Karpas-422 (cell line): ENCODE data around the gene HORMAD2. TPM values are rescaled to one million over a fixed set of nuclear protein-coding genes. Genes with fewer than 3 reads are reported as not detected.
"Not testable (repeated sequence)": the region's sequence is repeated elsewhere in the genome, so short reads cannot be mapped to it uniquely, and the experiment has no call there.

Experiments
- DNase-seq: peaks from one replicate; pipeline ENCODE4 v3.0.0-alpha.2; 2015
- H2AFZ ChIP-seq: fragments of 200-600 bp; sonication (generic); 2 replicates; pipeline ENCODE4 v1.6.1; 2014; ENCODE audit warnings: antibody characterized with exemption, low read length, mixed read lengths
- H3K27ac ChIP-seq: fragments of 200-600 bp; sonication (generic); 2 replicates; pipeline ENCODE4 v1.5.1; 2014; ENCODE audit warnings: mild to moderate bottlenecking, low read length, moderate library complexity
- H3K27me3 ChIP-seq: fragments of 200-600 bp; sonication (generic); 2 replicates; pipeline ENCODE4 v1.6.1; 2014; ENCODE audit warnings: low read length, mixed read lengths
- H3K36me3 ChIP-seq: fragments of 200-600 bp; sonication (generic); 2 replicates; pipeline ENCODE4 v1.6.1; 2014; ENCODE audit warnings: low read length, mixed read lengths; ENCODE audit not compliant: insufficient read depth
- H3K4me1 ChIP-seq: fragments of 200-600 bp; sonication (generic); 2 replicates; pipeline ENCODE4 v1.6.1; 2014; ENCODE audit warnings: mild to moderate bottlenecking, low read length, mixed read lengths
- H3K4me2 ChIP-seq: fragments of 200-600 bp; sonication (generic); 2 replicates; pipeline ENCODE4 v1.6.1; 2014; ENCODE audit warnings: low read length, low read depth, mild to moderate bottlenecking; ENCODE audit not compliant: poor library complexity, severe bottlenecking
- H3K4me3 ChIP-seq: fragments of 200-600 bp; sonication (generic); 2 replicates; pipeline ENCODE4 v1.5.1; 2014; ENCODE audit warnings: mild to moderate bottlenecking, antibody characterized with exemption, low read length, mixed read lengths
- H3K79me2 ChIP-seq: fragments of 200-600 bp; sonication (generic); 2 replicates; pipeline ENCODE4 v1.6.1; 2014; ENCODE audit warnings: mild to moderate bottlenecking, low read length, mixed read lengths
- H3K9ac ChIP-seq: fragments of 200-600 bp; sonication (generic); 2 replicates; pipeline ENCODE4 v1.6.0; 2014; ENCODE audit warnings: low read length
- H3K9me2 ChIP-seq: fragments of 200-600 bp; sonication (generic), shearing (Covaris generic); replicated peaks from 2 replicates; pipeline ENCODE4 v1.6.0; 2014; ENCODE audit warnings: mild to moderate bottlenecking, low read length, moderate library complexity; ENCODE audit not compliant: insufficient read depth
- H3K9me3 ChIP-seq: fragments of 300-700, 200-600 bp; sonication (generic); 2 replicates; pipeline ENCODE4 v1.6.1; 2014; ENCODE audit warnings: low read length, mixed read lengths
- H4K20me1 ChIP-seq: fragments of 200-600 bp; sonication (generic); 2 replicates; pipeline ENCODE4 v1.6.1; 2014; ENCODE audit warnings: mild to moderate bottlenecking, antibody characterized with exemption, low read length, low read depth; ENCODE audit not compliant: insufficient read depth
- total RNA-seq: library from RNA; depleted of rRNA; stranded (reverse); fragments of >200 nt; shearing (Covaris generic); gene quantifications from 2 replicates; pipeline ENCODE4 v1.2.3, GENCODE V29; 2014; ENCODE audit warnings: low replicate concordance

Gene HORMAD2
- total RNA-seq, 1 experiment from 2014 or later, result not detected

DNA sequence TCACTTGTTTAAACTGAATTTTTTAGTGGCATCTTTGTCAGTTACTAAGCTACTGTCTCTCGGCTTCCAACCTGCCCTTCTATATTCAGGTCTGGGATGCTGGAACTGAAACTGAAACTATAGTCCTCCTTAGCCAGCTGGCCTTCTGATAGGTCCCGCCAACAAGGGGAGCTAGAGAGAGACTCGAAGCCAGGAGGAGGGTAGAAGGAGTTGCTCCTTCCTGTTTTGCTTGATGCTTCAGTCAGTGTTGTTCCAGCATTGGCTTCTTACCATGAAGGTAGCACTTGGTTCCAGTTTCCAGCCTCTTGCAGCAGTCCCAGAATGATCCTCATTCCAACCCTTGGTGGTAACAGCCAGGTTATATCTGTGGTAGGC is 32.9 kb upstream of the HORMAD2 start:
- Histone ChIP-seq H3K9ac (no peak overlapping the region), H3K79me2 (no peaks in the 10 kb centered on the region), H3K36me3 (no peaks in the 10 kb centered on the region), H4K20me1 (no peaks in the 10 kb centered on the region), H3K9me2 (no peaks in the 10 kb centered on the region), H3K27me3 (no peaks in the 10 kb centered on the region), H2AFZ (no peak overlapping the region), H3K27ac (no peak overlapping the region), H3K4me1 (no peaks in the 10 kb centered on the region), H3K9me3 (no peaks in the 10 kb centered on the region), H3K4me3 (no peak overlapping the region), H3K4me2 (peak overlapping the region; percentile 16)
- peak; percentile 51 for DNase-seq

DNA sequence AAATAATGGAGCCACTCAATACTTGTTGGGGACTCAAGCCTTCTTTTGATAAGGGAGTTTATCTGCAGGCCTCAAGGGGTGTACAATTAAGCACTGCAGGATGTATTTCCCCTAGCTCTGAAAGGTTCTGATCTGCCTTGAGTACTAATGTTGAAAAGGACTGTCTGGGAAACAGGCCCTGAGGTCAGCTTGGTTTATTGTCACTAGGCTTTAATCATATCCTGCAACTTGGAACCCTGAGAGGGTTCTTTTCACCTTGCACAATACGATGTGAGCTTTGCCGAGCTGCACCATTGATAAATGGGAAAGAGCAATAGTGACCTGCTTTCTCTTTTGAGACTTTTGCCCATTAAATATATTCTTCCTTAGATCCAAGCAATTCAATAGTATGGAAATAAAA is 31.6 kb upstream of the HORMAD2 start:
- no peaks in the 10 kb centered on the region for H3K36me3 ChIP-seq
- no peaks in the 10 kb centered on the region for H3K9me3 ChIP-seq
- no peaks in the 10 kb centered on the region for H3K27me3 ChIP-seq
- no peaks in the 10 kb centered on the region for H3K4me1 ChIP-seq
- H3K4me3 ChIP-seq, result no peak overlapping the region
- H4K20me1 ChIP-seq, result no peaks in the 10 kb centered on the region
- DNase-seq, result no peak
- no peak overlapping the region for H3K9ac ChIP-seq
- no peak overlapping the region for H3K27ac ChIP-seq
- no peaks in the 10 kb centered on the region for H3K9me2 ChIP-seq
- no peak overlapping the region for H2AFZ ChIP-seq
- no peak overlapping the region for H3K4me2 ChIP-seq
- H3K79me2 ChIP-seq, result no peaks in the 10 kb centered on the region

DNA sequence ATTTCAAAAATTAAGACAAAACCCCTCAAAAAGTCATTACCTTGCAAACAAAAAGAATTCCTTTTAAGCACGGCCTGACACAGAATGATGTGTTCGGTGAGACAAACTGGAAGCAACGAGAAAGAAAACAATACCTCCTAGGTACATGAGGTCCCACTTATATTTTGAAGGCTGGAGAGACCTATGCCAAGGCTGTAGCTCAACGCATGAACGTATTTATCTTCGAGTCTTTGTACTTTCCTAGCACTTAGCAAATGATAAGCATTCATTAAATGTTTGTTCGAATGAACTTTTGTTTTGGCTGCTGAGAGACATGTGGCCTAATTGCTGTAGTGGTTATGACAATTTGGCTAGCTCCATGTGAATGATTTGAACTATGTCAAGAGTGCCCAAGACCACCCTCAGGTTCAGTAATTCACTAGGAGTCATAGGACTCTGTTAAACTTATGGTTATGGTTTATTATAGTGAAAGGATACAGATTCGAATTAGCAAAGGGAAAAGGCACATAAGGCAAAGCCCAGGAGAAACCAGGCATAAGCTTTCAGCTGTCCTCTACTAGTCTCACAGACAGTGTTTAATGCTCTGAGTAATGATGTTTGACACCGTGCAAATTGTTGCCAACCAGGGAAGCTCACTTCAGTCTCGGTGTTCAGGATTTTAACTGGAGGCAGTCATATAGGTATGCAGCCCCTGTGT is 26.0 kb upstream of the HORMAD2 start:
- no peak for DNase-seq
- Histone ChIP-seq H2AFZ (no peak overlapping the region), H3K4me3 (no peak overlapping the region), H3K4me2 (no peak overlapping the region), H3K9ac (no peak overlapping the region), H3K9me3 (no peaks in the 10 kb centered on the region), H3K27me3 (no peaks in the 10 kb centered on the region), H4K20me1 (no peaks in the 10 kb centered on the region), H3K79me2 (no peaks in the 10 kb centered on the region), H3K27ac (no peak overlapping the region), H3K36me3 (no peaks in the 10 kb centered on the region), H3K4me1 (no peaks in the 10 kb centered on the region), H3K9me2 (no peaks in the 10 kb centered on the region)

DNA sequence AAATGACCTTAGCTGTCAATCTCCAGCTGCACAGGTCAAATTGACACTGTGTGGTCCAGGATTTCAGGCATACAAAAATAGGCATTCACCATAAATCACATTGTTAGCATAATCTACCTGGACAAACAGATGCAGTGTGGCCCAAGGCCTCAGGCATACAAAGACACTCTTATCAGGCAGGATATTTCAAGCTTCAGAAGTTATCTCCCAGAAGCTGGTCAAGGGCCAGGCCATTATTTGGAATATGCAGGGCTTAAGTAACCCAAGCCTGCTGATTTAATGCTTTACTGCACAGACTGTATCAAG is 25.5 kb upstream of the HORMAD2 start:
- Histone ChIP-seq H3K9me2 (no peaks in the 10 kb centered on the region), H3K4me2 (no peak overlapping the region), H3K79me2 (no peaks in the 10 kb centered on the region), H3K9me3 (no peaks in the 10 kb centered on the region), H3K27ac (no peak overlapping the region), H3K4me3 (no peak overlapping the region), H3K4me1 (no peaks in the 10 kb centered on the region), H3K9ac (no peak overlapping the region), H2AFZ (no peak overlapping the region), H3K36me3 (no peaks in the 10 kb centered on the region), H3K27me3 (no peaks in the 10 kb centered on the region), H4K20me1 (no peaks in the 10 kb centered on the region)
- no peak for DNase-seq

DNA sequence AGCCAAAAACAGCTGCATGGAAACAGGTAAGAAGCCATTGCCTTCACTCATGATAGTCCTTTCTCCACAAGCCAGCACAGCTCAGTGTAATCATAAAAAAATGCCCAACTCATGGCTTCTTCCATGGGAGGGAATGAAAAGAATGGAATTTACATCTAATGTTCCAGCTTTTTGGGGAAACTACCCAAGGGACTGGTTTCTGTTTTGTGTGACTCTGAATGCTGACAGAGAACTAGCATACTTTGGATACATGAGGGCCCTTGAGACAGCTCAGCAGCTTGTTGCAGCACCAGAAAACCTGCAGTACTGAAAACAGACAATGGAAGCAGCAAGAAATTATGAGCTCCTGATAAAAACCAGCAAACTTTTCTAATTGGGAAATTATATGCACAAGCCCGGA is 24.2 kb upstream of the HORMAD2 start:
- Histone ChIP-seq H2AFZ (no peak overlapping the region), H3K9ac (no peak overlapping the region), H3K4me1 (no peaks in the 10 kb centered on the region), H3K9me2 (no peaks in the 10 kb centered on the region), H4K20me1 (no peaks in the 10 kb centered on the region), H3K4me2 (no peak overlapping the region), H3K9me3 (no peaks in the 10 kb centered on the region), H3K4me3 (no peak overlapping the region), H3K27me3 (no peaks in the 10 kb centered on the region), H3K79me2 (no peaks in the 10 kb centered on the region), H3K27ac (no peak overlapping the region), H3K36me3 (no peaks in the 10 kb centered on the region)
- no peak for DNase-seq

DNA sequence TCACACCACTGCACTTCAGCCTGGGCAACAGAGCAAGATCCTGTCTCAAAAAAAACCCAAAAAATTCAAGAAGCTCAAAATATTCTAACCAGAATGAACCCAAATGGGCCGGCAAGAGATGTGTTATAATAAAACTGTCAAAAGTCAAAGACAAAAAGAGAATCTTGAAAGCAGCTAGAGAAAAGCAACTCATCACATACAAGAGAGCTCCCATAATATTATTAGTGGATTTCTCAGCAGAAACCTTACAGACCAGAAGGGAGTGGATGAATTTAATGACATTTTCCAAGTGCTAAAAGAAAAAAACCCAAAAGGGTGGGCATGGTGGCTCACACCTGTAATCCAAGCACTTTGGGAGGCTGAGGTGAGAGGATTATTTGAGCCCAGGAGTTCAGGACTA is 22.9 kb upstream of the HORMAD2 start:
- H3K4me3 ChIP-seq, result no peak overlapping the region
- H3K27ac ChIP-seq, result no peak overlapping the region
- no peak overlapping the region for H2AFZ ChIP-seq
- no peak overlapping the region for H3K9ac ChIP-seq
- H4K20me1 ChIP-seq, result no peaks in the 10 kb centered on the region
- DNase-seq, result no peak
- no peaks in the 10 kb centered on the region for H3K27me3 ChIP-seq
- no peaks in the 10 kb centered on the region for H3K36me3 ChIP-seq
- H3K4me1 ChIP-seq, result no peaks in the 10 kb centered on the region
- H3K79me2 ChIP-seq, result no peaks in the 10 kb centered on the region
- no peaks in the 10 kb centered on the region for H3K9me2 ChIP-seq
- no peak overlapping the region for H3K4me2 ChIP-seq
- H3K9me3 ChIP-seq, result no peaks in the 10 kb centered on the region

DNA sequence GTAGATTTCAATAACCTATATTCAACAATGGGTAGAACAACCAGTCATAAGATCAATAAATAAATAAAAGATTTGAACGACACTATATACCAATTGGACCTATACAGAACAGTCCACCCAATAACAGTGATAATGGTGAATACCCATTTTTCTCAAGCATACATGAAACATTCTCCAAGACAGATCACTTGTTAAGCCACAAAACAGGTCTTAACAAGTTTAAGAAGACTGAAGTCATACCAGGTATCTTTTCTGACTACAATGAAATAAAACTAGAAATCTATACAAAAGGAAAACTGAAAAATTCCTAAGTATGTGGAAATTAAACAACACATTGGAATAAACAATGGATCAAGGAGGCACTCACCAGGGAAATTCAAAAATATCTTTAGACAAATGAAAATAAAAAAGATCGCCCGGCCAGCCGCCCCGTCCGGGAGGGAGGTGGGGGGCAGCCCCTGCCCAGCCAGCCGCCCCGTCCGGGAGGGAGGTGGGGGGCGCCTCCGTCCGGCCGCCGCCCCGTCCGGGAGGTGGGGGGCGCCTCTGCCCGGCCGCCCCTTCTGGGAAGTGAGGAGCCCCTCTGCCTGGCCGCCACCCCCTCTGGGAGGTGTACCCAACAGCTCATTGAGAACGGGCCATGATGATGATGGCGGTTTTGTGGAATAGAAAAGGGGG is 20.8 kb upstream of the HORMAD2 start:
- not testable (repeated sequence) for H3K4me2 ChIP-seq, H3K36me3 ChIP-seq, H3K27ac ChIP-seq, H3K4me3 ChIP-seq, H3K9ac ChIP-seq, H3K79me2 ChIP-seq, H3K4me1 ChIP-seq, H3K9me2 ChIP-seq, DNase-seq, H3K27me3 ChIP-seq, H4K20me1 ChIP-seq, H2AFZ ChIP-seq
- peaks cover 12% of the 10 kb centered on the region for H3K9me3 ChIP-seq

DNA sequence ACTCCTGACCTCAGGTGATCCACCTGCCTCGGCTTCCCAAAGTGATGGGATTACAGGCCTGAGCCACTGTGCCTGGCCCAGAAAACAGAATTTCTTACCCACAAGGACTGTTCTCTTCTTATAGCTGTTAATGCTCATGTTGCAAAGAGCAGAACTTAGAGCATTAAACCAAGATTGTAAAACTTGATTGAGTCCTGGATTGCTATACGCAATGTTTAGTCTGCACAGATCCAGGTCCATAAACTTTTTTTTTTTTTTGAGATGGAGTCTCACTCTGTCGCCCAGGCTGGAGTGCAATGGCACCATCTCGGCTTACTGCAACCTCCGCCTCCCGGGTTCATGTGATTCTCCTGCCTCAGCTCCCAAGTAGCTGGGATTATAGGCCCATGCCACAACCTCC is 19.2 kb upstream of the HORMAD2 start:
- H3K79me2 ChIP-seq, H2AFZ ChIP-seq, H3K4me1 ChIP-seq, H4K20me1 ChIP-seq, H3K9ac ChIP-seq, H3K9me2 ChIP-seq, H3K36me3 ChIP-seq, H3K4me3 ChIP-seq, DNase-seq, H3K27me3 ChIP-seq, H3K4me2 ChIP-seq, H3K27ac ChIP-seq: not testable (repeated sequence)
- H3K9me3 ChIP-seq, result peaks cover 14% of the 10 kb centered on the region
